ENCODE data around the gene RFX4.
"Not testable (repeated sequence)": the region's sequence is repeated elsewhere in the genome, so short reads cannot be mapped to it uniquely, and the experiment has no call there.

The RFX4 gene

GRCh38 chr12:106594447-106594846 is 11.6 kb downstream of the RFX4 start:
- no peak for DNase-seq

- no peak for DNase-seq
These were observed 12.5 kb downstream of the RFX4 start for GRCh38 chr12:106595268-106595667.

GRCh38 chr12:106598003-106598402 is 15.2 kb downstream of the RFX4 start:
- DNase-seq, result no peak

GRCh38 chr12:106599302-106599701 is 16.5 kb downstream of the RFX4 start:
- no peak for DNase-seq

- no peak for DNase-seq
These were observed 17.7 kb downstream of the RFX4 start for GRCh38 chr12:106600503-106600902.

- DNase-seq, result no peak
These were observed 18.2 kb downstream of the RFX4 start for GRCh38 chr12:106601031-106601430.

GRCh38 chr12:106601496-106601895 is 18.7 kb downstream of the RFX4 start:
- no peak for DNase-seq

- no peak for DNase-seq
These were observed 19.3 kb downstream of the RFX4 start for GRCh38 chr12:106602076-106602475.

GRCh38 chr12:106605254-106605653 is 22.4 kb downstream of the RFX4 start:
- no peak for DNase-seq

- not testable (repeated sequence) for DNase-seq
These were observed 37.8 kb downstream of the RFX4 start for GRCh38 chr12:106620588-106620987.

- no peak for DNase-seq
These were observed 43.2 kb downstream of the RFX4 start for GRCh38 chr12:106625976-106626375.

GRCh38 chr12:106629797-106630659 is 47.2 kb downstream of the RFX4 start:
- DNase-seq, result no peak

- no peak for DNase-seq
These were observed 48.3 kb downstream of the RFX4 start for GRCh38 chr12:106631150-106631549.

- no peak for DNase-seq
These were observed 49.0 kb downstream of the RFX4 start for GRCh38 chr12:106631797-106632196.

- no peak for DNase-seq
These were observed 50.1 kb downstream of the RFX4 start for GRCh38 chr12:106632797-106633450.

GRCh38 chr12:106633451-106633823 is 50.6 kb downstream of the RFX4 start:
- DNase-seq, result no peak

GRCh38 chr12:106634206-106634605 is 51.4 kb downstream of the RFX4 start:
- no peak for DNase-seq

- no peak for DNase-seq
These were observed 60.2 kb downstream of the RFX4 start for GRCh38 chr12:106643000-106643399.

GRCh38 chr12:106644335-106645073 is 61.7 kb downstream of the RFX4 start:
- DNase-seq, result no peak

GRCh38 chr12:106645074-106645421 is 62.2 kb downstream of the RFX4 start:
- no peak for DNase-seq

GRCh38 chr12:106645465-106646330 is 62.9 kb downstream of the RFX4 start:
- no peak for DNase-seq

- DNase-seq, result no peak
These were observed 63.7 kb downstream of the RFX4 start for GRCh38 chr12:106646472-106646871.
